Heart right ventricle (tissue), 16 donors: ENCODE measurements around the gene ADGRL1. TPM values are rescaled to one million over a fixed set of nuclear protein-coding genes. Genes with fewer than 3 reads are reported as not detected.

Source experiments
- ATAC-seq, 8 donors: fragments of 200-7000 bp; cut with Tn5 transposase; one replicate each; pipeline ENCODE4 v1.9.1; 2020; ENCODE audit warnings: mild to moderate bottlenecking in 8 of 8, moderate library complexity in 8 of 8, moderate number of reproducible peaks in 1 of 8
- DNase-seq, 2 donors: peaks; one replicate each; pipeline ENCODE4 v3.0.0-alpha.2; 2020
- H3K27ac ChIP-seq, 10 donors: fragments of 200-600 bp; sonication (generic) in 2 of 10; one replicate each; pipeline versions ENCODE4 v1.5.0 to v1.8.0; 2020 to 2022; ENCODE audit warnings: mild to moderate bottlenecking in 3 of 10
- H3K27me3 ChIP-seq, 7 donors: fragments of 200-600 bp; one replicate each; pipeline ENCODE4 v1.8.0; 2021 to 2022; ENCODE audit warnings: mild to moderate bottlenecking in 2 of 7
- H3K36me3 ChIP-seq, 9 donors: fragments of 200-600 bp; sonication (generic) in 1 of 9; one replicate each; pipeline versions ENCODE4 v1.5.0 to v1.8.0; 2020 to 2022; ENCODE audit warnings: mild to moderate bottlenecking in 2 of 9
- H3K4me1 ChIP-seq, 9 donors: fragments of 200-600 bp; sonication (generic) in 1 of 9; one replicate each; pipeline versions ENCODE4 v1.5.0 to v1.8.0; 2020 to 2022; ENCODE audit warnings: mild to moderate bottlenecking in 4 of 9
- H3K4me3 ChIP-seq, 10 donors: fragments of 200-600 bp; sonication (generic) in 2 of 10; one replicate each; pipeline versions ENCODE4 v1.5.0 to v1.8.0; 2020 to 2022; ENCODE audit warnings: mild to moderate bottlenecking in 7 of 10, moderate library complexity in 2 of 10
- H3K9me3 ChIP-seq, 11 donors: fragments of 200-600 bp in 10 of 11; sonication (generic) in 2 of 11; one replicate each; pipeline versions ENCODE4 v1.5.0 to v1.8.0; 2013 to 2022; ENCODE audit warnings: mild to moderate bottlenecking in 2 of 11, control low read depth in 1 of 11, moderate library complexity in 1 of 11
- WGBS, 2 donors: extraction: QIAGEN DNeasy Blood & Tissue Kit; methylation state at CpG; one replicate each; pipeline ENCODE4 v1.1.7; 2013; ENCODE audit warnings: inconsistent platforms in 1 of 2; 5-methylcytosine and 5-hydroxymethylcytosine counted together
- intact Hi-C, 10 donors: fragments of 100-400 bp; cut with DNase I; formaldehyde crosslinking; loops; one replicate each; pipeline versions ENCODE4 v1.11.1 to v1.14.2; 2022
- polyA plus RNA-seq, 2 donors: library from polyadenylated mRNA; stranded (reverse); fragments of 200-250 nt; gene quantifications; one replicate each; pipeline ENCODE4 v1.2.3, GENCODE V29; 2013
- total RNA-seq, 10 donors: library from RNA; stranded (reverse); fragmentation: NEBNext Ultra II Directional in 3 of 10; extraction: Animal tissue kit (Norgen Biotek cat#: 25700) in 3 of 10; gene quantifications; one replicate each; pipeline versions ENCODE4 v1.2.1 to v1.2.4, GENCODE V29; 2021 to 2023
- TF ChIP-seq, protein P1 (sequence below), 9 donors: fragments of 200-600 bp; sonication (generic) in 2 of 9; IDR thresholded peaks; one replicate each; pipeline versions ENCODE4 v1.5.0 to v1.8.0; 2021 to 2022; ENCODE audit warnings: antibody characterized with exemption in 9 of 9, mild to moderate bottlenecking in 5 of 9, moderate library complexity in 1 of 9
- donor health status: Arrhythmogenic right ventricular cardiomyopathy.
- donor health status: ischemic (EF 13 %, LVEDD 7.1; RV severe dilation, severe dysfunction).
- donor health status: healthy with polysubstance abuse.
- donor health status: DM: no; HTN: yes; CAD: no.
- donor health status: DM: no; HTN: no; CAD: no.
- donor health status: ischemic (EF 25% LVEDD 6.9; RV normal size, moderate dysfunction).
- donor health status: ischemic (EF 25% LVEDD 5.7; RV mildly dilated, moderate dysfunction).
- donor health status: healthy.
- donor health status: DM: yes; HTN: yes; CAD: no.
- donor health status: Ischemic cardiomyopathy.
- donor health status: ischemic (EF 35%, LVEDD 5.7; RV mildly dilated, moderate dysfunction).
- donor health status: nonischemic (EF 11% LVEDD 7.7; RV severe dilation, severe dysfunction).
- donor health status: DM: yes; HTN: yes; CAD: no.
- donor health status: PGD.
- donor health status: ischemic (EF 29% LVEDD 5.4; RV normal size, mild dysfunction).
- donor health status: nonischemic (EF 23%, LVEDD 6.1; RV moderate dilation, normal function).

ADGRL1 gene
- total and polyA plus RNA-seq, 12 donors = 5.1 to 31.9 (median 12.8) TPM

DNA sequence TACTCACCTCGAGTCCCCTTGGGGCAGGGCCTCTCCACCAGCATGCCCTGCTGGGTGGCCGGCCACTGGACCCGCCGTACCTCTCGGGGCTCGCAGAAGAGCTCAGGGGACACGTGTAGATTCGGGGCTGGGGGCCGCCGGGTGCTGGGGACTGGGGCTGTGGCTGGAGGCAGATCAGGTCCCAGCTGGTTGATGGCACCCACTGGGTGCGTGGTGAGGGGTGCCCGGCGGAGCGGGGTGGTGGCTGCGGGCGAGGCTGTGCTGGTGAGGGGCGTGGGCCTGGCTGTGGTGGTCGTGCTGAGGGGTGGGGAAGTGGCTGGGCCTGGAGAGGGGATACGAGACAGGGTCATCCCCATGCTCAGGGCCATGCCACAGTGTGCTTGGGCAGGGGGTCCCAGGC is 44.7 kb downstream of the ADGRL1 start:
- Histone ChIP-seq H3K27me3 (no peaks in the 10 kb centered on the region), H3K4me1 (peaks cover 0 to 4% (median 0%) of the 10 kb centered on the region in 9 donors), H3K9me3 (no peaks in the 10 kb centered on the region), H3K27ac (no peak overlapping the region), H3K36me3 (peaks cover 0 to 55% (median 17%) of the 10 kb centered on the region in 9 donors), H3K4me3 (no peak overlapping the region)
- ATAC-seq (no peak), DNase-seq (no peak)
- intact Hi-C loops = no loop called here
- TF ChIP-seq, protein P1, sequence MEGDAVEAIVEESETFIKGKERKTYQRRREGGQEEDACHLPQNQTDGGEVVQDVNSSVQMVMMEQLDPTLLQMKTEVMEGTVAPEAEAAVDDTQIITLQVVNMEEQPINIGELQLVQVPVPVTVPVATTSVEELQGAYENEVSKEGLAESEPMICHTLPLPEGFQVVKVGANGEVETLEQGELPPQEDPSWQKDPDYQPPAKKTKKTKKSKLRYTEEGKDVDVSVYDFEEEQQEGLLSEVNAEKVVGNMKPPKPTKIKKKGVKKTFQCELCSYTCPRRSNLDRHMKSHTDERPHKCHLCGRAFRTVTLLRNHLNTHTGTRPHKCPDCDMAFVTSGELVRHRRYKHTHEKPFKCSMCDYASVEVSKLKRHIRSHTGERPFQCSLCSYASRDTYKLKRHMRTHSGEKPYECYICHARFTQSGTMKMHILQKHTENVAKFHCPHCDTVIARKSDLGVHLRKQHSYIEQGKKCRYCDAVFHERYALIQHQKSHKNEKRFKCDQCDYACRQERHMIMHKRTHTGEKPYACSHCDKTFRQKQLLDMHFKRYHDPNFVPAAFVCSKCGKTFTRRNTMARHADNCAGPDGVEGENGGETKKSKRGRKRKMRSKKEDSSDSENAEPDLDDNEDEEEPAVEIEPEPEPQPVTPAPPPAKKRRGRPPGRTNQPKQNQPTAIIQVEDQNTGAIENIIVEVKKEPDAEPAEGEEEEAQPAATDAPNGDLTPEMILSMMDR (IDR thresholded peaks at IDR 0.05) = no peak
- WGBS, 2 donors = 95 to 96% methylated on average over 19 of the region's 19 CpGs

DNA sequence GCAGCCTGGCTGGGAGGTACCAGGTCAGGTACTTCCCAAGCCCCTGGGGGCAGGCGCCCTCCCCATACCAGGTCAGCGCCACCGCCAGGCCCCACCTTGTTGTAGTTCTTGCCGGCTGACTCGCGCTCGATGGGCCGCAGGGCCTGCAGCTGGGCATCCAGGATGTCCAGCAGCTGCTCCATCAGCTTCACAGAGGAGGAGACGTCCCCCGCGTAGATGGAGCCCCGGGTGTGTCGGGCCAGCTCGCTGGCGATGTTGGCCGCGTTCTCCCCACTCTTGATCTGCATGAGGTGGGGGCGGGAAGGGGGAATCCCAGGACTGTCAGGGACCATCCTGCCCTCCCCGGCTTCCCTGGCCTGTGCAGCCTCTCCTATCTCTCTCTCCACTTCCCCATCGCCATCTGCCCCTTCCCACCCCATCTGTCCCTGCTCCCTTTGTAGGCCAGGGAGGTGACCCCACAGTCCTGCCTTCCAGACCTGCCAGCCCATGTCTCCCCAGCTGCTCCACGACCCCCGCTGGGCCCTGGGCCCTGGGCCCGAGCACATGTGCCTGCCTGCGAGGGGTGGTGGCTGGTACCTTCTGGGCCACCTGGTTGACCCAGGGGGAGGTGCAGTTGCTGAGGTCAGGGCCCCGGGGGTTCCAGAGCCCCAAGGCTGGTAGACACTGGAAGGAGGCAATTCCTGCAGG is 45.8 kb downstream of the ADGRL1 start:
- Histone ChIP-seq H3K27ac (no peak overlapping the region), H3K36me3 (peaks cover 0 to 66% (median 24%) of the 10 kb centered on the region in 9 donors), H3K27me3 (no peaks in the 10 kb centered on the region), H3K4me3 (no peak overlapping the region), H3K9me3 (no peaks in the 10 kb centered on the region), H3K4me1 (no peaks in the 10 kb centered on the region)
- ATAC-seq = no peak
- no peak for DNase-seq
- 91 to 93% methylated on average over 25 of the region's 25 CpGs for WGBS, 2 donors
- TF ChIP-seq, protein P1 (IDR thresholded peaks at IDR 0.05) = no peak
- intact Hi-C loops = no loop called here

DNA sequence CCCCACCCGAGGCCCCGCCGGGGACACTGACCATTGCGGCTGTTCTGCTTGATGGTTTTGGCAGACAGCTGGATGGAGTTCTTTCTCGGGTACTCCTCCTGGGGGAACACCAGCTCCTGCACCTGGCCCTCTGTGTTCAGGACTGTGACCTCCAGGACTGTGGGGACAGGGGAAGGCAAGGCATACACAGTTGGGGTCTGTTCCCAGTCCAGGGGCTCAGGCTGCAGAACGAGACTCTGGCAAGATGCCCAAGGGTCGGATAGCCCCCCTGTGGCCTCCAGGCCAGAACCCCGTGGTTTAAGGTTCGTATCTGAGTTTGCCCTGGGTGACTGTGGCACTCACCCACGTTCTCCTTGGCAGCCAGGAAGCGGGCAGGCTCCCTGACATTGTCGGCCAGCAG is 46.9 kb downstream of the ADGRL1 start:
- Histone ChIP-seq H3K9me3 (no peaks in the 10 kb centered on the region), H3K27ac (no peak overlapping the region), H3K36me3 (peaks cover 0 to 74% (median 31%) of the 10 kb centered on the region in 9 donors), H3K4me1 (no peaks in the 10 kb centered on the region), H3K4me3 (no peak overlapping the region), H3K27me3 (no peaks in the 10 kb centered on the region)
- DNase-seq = no peak
- 78 to 85% methylated on average over 12 of the region's 12 CpGs for WGBS, 2 donors
- TF ChIP-seq, protein P1 (IDR thresholded peaks at IDR 0.05) = no peak
- intact Hi-C loops = loop anchor here in 1 of 10 donors (10.0 kb wide), 2 partner anchors 46 to 126 kb away; partner anchors contain the start of gene ADGRL1
- no peak for ATAC-seq

DNA sequence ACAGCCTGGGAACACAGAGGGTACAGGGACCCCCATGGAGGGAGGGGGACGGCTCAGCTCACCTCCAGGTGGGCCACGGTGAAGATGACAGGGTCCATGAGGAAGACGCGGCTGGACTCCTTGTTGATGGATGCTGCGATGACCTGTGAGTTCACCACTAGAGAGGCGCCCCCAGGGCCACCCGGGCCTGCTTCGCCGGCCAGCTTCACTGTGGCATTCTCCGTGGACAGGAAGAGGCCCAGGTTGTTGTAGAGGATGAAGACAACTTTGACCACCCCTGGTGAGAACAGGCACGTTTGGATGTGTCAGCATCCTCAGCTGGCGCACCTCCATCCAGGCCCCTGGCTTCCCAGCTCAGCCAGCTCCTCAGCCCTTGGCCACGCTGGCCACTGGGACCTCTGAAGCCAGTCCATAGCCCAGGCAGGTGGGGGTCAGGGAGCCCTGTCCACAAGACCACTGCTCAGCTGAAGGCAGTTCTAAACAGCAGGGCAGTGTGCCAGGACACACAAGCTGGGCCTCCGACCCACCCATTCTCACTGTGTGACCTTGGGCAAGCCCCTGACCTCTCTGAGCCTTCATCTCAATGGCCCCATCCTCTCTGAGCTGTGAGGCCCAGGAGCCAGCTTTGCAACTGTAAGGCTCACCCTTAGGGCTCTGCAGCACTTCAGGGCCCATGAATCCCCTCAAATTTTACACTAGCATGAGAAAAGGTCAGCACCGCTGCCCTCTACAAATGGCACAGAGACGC is 47.5 kb downstream of the ADGRL1 start:
- ATAC-seq = no peak
- H3K27ac ChIP-seq = no peak overlapping the region
- peaks cover 0 to 77% (median 33%) of the 10 kb centered on the region in 9 donors for H3K36me3 ChIP-seq
- no peak for DNase-seq
- no peaks in the 10 kb centered on the region for H3K9me3 ChIP-seq
- H3K4me1 ChIP-seq = no peaks in the 10 kb centered on the region
- H3K4me3 ChIP-seq = no peak overlapping the region
- no peaks in the 10 kb centered on the region for H3K27me3 ChIP-seq
- 92 to 94% methylated on average over 16 of the region's 16 CpGs for WGBS, 2 donors
- intact Hi-C loops = loop anchor here in 1 of 10 donors (10.0 kb wide), 2 partner anchors 46 to 126 kb away; partner anchors contain the start of gene ADGRL1
- TF ChIP-seq, protein P1 (IDR thresholded peaks at IDR 0.05) = no peak
